Measurements from ENCODE around the gene CRELD2. TPM values are rescaled to one million over a fixed set of nuclear protein-coding genes. Genes with fewer than 3 reads are reported as not detected.

CRELD2 gene
- total RNA-seq, 1 donor from 2014 or later, result 25.5 TPM

DNA sequence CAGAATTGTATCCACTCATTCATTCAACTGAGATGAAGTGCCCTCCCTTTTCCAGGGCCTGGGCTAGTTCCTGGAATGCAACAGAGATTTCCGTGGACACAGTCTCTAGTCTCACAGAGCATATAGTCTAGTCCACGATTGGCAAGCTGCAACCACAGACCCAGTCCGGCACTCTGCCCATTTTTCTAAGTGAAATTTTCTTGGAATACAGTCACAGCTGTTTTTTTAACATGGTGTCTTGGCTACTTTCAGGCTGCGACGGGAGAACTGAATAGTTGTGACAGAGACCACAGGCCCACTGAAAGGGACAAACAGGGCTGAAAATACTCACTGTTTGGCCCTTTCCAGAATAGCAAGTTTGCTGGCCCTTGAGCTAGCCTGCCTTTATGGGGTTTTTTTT is 29.4 kb upstream of the CRELD2 start:
- ATAC-seq, result no peak

DNA sequence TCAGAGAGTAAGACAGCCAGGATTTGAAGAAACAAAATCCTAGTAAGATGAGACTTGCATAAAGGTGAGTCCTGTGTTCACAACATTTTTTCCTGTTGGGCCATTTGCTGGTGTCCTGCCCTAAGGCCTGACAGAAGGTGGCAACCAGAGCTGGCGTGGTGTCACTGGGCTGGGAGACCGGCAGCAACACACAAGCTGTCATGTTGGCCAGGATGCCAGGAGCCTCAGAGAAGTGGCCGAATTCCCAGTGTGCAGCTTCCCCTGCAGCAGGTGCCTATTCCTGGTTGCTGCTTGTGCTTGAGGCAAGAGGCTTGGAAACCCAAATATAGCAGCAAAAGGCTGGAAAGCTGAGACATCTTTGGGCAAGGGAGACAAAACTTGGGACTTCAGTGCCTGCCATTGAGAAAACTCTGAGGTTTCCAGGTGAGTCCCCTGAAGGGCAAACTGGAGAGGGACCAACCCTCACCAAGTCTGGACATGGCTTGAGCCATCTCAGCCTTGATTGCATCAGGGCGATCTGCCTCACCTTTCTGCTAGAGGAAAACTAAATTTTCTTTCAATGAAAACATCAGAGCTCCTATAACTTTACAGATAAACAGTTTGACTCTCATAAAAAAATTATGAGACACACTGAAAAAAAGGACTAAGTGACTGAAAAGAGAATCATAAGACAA is 26.1 kb upstream of the CRELD2 start:
- no peak for ATAC-seq

DNA sequence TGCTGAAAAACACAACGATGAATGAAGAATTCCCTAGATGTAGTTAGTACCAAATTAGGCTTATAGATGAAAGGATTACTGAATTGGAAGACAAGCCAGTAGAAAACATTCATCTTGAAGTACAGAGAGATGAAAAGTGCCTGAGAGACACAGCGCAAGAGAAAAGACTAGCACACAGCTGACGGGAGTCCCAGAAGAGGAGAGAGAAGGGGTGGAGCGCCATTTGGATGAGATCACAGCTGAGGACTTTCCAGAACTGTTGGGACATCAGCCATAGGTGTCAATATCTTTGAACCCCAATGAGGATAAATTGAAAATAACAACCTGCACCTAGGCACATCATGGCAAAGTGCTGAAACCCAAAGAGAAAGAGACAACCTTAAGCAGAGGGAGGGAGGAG is 25.4 kb upstream of the CRELD2 start:
- ATAC-seq, result no peak

DNA sequence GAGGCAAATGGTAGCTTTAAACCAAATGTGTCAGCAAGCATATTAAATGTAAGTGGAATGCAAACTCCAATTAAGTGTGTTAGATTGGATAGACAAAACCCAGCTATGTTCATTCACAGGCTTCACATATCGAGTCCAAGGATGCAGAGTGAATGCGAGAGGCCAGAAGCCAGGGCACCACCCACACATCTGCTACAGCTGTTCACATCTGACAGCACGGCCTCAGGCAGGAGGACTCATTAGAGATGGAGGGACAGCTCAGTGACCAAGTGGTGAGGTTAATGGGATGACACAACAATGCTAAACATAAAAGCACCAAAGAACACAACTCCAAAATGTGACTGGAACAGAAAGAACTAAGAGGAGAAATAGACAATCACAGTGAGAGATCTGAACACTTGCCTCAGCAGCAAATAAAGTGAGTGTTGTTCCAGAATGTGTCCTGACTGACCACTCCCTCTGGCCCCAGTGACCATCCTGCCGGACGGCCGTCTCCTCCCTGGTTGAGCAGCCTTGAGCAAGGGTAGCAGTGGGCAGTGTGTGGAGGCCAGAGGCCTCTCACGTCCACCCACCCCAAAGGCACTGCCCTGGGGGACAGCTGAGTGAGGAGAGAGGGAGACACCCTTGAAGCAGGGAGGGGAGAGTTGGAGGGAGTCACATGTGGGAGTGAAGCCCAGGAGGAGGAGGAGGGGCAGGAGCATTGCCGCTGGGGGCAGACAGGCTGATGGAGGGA is 23.9 kb upstream of the CRELD2 start:
- no peak for ATAC-seq

DNA sequence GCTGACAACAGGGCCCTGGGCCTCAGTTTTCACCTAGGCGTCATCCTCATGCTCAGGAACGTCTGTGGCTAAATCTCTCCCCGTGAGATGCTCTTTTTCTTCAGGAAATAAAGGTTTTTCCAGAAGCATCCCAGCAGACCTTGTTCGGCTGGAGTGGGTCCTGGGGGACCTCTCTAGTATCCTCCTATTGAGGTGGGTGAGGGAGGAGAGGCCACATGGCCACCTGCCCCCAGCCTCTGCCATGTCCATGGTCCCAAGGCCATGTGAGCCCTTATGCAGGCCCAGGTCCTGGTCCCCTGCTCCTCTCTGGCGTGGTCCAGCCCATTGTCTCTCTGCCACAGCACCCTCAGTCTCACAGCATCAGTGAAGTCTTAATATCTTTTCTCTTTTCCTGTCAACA is 22.2 kb upstream of the CRELD2 start:
- no peak for ATAC-seq

DNA sequence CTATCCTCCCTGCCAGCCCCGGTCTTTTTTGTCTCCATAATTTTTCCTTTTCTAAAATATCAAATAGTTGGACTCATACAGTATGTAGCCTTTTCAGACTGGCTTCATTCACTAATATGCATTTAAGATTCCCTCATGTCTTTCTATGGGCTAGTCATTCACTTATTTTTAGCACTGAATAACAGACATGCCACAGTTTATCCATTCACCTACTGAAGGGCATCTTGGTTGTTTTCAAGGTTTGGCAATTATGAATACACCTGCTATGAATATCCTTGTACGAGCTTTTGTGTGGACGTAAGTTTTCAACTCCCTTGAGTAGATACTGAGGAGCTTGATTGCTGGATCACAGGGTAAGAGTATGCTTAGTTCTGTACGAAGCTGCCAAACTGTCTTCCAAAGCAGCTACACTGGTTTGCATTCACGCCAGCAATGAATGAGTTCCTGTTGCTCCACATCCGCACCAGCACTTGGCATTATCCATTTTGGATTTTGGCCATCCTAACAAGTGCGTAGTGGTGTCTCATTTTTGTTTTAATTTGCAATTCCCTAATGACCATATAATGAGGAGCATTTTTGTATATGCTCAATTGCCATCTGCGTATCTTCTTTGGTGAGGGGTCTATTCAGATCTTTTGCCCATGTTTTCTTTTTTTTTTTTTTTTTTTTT is 21.3 kb upstream of the CRELD2 start:
- no peak for ATAC-seq

DNA sequence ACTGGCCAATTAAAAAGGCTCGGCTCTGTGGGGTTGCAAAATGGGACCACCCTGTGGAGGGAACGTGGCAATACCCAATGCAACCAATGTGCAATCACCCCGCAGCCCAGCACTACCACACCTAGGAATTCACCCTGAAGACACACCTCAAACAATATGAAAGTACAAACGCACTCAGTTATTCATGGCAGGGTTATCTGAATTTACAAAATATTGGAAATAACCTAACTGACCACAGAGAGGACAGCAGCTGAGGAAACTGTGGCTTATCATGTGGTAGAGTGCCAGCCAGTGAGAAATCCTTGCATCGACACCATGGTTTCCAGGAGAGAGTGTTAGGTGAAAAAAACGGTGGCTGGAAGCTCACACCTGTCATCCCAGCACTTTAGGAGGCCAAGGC is 18.9 kb upstream of the CRELD2 start:
- no peak for ATAC-seq

DNA sequence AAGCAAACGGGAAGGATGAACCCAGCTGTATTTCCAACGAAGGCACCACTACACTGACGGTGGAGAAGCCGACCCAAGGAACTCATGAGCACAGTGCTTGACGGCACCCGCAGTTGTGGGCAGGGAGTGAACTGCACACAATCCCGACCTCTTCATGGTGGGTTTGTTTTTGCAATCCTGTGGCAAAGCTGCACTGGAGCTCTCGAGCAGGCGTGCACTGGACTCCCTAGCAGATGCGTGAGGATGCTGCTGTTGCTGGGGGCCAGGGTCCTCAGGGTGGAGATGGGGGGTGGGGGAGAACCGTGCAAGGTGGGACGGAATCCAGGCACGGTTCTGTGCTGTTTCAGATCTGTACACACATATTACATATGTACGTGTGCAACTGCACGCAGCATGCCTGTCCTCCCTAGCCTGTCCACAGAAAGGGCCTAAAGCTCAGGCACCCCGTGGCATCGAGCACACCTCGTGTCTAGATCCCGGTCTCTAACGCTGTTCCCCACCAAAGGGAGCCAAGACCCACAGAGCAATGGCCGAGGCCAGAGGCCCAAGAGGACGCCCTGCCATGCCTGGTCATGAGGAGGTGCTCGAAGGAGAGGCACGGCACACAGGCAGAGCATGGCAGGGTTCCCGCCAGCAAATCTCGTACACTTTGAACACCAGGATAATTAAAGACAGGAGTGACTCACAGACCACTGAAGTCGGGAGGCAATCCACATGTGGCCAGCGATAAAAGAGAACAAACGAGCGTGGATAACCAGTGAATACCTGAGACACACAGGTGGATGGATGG is 17.8 kb upstream of the CRELD2 start:
- ATAC-seq, result no peak

DNA sequence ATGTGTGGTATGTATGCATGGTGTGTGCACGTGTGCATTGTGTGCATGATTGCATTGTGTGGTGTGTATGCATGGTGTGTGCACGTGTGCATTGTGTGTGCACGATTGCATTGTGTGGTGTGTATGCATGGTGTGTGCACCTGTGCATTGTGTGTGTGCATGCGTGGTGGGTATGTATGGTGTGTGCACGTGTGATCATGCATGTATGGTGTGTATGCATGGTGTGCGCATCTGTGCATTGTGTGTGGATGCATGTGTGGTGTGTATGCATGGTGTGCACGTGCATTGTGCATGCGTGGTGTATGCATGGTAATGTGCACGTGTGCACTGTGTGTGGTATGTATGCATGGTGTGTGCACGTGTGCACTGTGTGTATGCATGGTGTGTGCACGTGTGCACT is 17.0 kb upstream of the CRELD2 start:
- ATAC-seq, result peak; percentile 35

DNA sequence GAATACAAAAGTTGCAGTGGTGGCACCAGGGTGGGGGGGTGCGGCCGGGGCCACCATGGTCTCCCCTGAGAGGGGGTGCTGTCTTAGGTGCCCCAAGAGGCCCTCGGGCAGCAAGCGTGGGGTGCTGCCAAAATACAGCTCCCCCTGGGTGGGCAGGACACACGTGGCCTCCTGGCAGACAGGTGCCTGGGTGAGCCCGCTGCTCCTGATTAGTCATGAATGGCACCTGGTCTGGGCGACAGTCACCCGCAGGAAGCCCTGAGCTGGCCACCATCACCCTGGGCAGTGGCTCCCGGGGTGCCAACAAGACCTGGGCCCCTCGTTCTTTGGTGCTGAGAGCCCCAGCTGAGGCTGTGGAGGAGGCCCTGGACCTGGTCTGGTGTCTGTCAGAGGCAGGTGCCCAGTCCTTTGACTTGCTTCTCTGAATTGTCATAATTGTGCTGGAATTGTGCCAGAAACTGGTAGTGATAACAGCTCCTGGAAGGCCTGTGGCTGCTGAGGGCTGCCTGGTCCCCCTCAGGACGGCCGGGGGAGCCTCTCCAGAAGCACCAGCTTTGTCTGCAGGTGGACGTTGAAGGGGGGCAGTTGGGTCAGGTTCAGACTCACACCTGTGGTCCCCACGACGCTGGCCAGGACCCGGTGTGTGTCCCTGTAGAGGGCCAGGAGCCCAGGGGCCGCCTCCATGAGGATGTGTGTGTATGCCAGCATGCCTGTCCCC is 15.0 kb upstream of the CRELD2 start:
- ATAC-seq, result no peak

DNA sequence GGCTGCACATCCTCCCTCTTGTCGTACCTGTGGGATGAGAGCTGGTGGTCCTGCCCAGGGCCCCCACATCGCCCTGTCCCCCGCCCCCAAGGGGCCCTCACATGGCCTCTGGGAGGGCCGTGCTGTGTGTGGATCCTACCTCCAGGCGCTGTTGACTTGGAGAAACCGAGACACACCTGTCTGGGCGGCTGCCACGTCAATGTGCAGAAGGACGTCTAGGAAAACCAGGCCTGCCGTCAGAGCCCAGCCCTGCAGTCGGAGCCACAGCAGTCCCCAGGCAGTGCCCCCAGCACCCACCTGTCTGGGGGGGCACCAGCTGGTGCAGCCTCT is 14.4 kb upstream of the CRELD2 start:
- ATAC-seq, result peak; percentile 8

DNA sequence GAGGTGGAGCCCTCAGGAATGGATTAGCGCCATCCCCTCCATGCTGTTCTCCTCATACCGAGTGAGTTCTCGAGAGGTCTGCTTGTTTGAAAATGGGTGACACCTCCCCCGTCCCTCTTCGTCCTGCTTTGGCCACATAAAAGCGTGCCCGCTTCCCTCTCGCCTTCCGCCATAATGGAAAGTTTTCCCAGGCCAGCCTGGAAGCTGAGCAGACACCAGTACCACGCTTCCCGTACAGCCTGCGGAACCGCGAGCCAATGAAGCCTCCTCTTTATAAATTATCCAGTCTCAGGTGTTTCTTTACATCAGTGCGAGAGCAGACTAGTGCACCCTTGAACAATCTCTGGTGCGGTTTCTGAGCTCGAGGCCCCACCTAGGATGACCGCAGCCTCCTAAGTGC is 13.0 kb upstream of the CRELD2 start:
- no peak for ATAC-seq

DNA sequence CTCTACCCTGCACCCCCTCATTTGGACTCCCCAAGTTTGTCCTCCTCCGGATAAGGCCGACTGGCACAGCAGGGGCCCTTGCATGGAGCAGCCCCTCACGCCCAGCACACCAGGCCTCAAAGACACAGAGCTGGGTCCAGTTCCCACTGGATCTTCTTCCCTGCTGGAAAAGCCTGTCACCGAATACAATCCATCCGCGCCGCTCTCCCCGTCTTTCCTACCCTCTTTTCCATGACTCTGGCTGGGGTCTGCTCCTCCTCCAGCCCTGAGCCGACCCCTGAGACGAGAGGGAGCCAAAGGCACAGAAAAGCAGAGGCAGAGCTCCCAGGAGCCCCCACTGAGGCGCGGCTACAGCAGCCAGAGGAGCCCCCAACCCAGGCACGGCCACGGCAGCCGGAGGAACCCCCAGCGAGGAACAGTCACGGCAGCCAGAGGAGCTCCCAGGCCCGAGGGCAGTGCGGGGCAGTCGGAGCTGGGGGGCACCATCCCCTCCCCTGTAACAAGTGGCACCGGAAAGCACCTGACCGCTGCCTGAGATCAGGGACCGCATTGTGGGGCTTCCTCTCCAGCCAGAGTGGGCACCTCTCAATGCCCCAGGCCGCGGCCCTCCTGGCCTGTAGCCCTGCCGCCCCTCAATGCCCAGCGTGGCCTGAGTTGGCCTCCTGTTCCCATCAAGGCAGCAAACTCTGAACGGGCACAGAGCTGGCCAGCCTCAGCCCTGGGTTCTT is 12.2 kb upstream of the CRELD2 start:
- ATAC-seq, result no peak

DNA sequence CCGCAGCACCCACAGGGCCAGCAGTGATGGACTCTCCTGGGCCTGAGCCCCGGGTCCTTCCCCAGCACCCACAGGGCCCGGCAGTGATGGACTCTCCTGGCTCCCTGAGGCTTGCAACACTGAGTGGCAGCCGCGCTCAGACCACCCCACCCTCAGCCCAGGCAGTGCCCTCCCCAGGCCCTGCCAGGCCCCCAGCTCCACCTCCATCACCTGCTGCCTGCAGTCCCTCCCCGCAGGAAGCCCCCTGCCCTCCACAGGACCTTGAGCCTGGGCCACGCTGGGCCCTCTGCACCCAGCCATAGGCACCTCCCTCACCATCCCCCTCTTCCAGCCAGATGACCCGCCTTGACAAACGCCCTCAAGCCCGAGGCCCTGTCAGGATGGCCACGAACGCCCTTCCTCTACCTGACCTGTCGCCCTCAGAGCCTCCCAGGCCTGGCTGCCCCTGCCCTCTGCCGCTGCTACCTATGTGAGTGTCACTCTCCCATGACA is 11.6 kb upstream of the CRELD2 start:
- ATAC-seq, result no peak

DNA sequence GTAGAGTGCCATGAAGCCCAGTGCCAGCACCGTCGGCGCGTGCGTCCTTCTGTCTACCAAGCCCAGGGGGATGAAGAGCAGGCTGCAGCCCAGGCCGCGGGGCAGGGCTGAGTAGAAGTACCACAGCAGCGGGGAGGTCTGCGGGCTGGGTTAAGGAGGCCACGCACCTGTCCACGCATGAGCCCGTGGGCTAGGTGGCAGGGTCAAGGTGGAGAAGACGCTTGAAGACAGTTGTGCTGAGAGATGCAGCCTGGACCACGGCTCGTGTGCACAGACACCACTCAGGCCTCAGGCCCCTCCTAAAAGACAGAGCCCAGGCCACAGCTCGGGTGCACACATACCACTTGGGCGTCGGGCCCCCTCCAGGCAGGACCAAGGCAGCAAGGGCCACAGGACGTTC is 10.6 kb upstream of the CRELD2 start:
- no peak for ATAC-seq

DNA sequence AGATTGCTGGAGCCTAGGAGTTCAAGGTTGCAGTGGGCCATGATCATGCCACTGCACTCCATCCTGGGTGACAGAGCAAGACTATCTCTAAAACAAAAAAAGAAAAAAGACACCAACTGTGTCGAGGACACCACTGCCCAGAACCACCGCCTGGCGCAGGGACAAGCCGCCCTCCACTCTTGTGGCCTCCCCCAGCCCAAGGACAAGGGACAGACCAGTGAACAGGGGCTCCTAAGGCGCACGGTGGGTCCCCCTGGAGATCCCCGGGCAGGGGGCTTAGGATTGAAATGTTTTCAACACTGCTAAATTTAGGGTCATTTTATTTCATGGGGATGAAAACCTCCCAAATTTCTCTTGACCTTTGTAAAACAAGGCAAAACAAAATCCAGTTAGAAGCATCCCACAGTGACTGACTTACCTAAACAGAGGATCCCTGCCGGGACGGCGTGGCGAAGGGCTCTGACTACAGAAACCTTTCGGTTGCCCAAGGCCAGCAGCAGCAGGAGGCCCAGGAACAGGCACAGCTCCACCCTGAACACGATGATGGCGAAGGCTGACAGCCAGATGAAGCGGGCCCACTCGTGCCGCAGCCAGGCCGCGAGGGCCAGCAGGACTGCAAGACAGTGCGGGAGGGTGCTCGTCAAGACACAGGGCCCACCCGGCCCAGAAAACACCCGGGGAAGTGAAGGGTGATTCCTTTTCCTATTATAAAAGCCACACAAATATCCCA is 8.8 kb upstream of the CRELD2 start:
- ATAC-seq, result no peak

DNA sequence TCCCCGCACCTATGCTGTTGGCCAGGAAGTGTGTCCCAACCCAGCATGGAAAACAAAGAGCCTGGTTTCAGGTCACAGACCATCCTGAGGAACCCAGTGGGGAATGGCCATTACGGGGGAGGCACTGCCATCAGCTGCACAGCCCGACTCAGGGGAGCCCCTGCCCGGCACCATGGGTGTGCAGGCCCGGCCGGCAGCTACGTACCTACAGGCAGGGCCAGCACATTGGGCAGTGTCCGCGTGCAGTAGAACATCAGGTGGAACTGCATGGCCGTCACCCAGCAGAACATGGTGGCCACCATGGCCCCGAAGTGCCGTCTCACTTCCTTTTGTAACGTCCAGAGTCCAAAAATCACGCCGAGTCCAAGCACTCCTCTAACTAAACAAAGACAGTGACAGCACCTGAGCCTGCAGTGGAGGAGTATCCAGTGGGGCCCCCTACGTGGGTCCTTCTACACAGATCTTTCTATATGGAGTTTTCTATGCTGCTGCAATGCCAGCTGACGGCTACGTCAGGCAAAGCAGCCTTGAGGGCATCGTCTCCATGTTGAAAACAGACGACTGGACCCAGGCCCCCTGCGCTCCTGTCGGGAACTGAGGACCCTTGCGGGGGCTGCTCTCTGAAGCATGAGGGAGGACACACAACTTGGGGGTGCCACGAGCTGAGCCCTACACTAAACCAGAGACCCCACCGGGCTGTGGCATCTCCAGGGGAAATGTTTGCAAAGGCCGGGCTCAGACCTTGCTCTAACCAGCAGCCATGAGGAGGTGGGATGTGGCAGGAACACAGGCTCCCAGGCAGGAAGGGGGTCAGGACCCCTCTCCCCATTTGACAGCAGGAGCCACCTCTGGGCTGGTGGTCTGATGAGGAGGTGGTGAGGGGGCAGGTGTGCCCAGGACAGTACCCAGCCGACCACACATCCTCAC is 7.9 kb upstream of the CRELD2 start:
- ATAC-seq, result no peak

DNA sequence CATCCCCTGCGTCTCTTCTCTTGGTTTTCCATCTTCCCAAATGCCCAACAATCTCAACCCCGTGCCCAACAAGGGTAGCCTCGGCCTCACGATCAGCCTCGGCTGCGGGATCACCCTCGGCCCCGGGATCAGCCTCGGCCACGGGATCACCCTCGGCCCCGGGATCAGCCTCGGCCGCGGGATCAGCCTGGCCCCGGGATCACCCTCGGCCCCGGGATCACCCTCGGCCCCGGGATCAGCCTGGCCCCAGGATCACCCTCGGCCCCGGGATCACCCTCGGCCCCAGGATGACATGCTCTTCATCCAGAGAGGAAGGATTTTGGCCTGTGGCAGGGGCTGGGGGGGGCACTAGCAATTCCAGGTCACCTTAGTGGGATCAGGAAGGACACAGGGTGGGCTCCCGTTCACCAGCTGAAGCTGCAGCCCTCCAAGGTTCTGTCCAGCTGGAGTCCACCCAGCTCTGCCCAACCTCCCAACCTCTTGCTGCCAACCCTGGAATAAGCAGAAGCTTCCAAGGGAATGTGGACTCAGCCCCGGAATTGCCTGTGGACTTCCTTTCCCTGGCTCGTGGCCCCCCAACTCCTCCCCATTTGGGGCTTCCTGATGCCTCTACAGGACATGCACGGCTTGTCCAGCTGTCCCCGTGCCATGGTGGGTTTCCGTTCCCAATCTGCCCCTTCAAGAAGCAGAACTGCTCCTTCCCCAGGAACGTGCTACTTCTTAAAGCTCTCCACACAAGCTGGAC is 6.4 kb upstream of the CRELD2 start:
- no peak for ATAC-seq

DNA sequence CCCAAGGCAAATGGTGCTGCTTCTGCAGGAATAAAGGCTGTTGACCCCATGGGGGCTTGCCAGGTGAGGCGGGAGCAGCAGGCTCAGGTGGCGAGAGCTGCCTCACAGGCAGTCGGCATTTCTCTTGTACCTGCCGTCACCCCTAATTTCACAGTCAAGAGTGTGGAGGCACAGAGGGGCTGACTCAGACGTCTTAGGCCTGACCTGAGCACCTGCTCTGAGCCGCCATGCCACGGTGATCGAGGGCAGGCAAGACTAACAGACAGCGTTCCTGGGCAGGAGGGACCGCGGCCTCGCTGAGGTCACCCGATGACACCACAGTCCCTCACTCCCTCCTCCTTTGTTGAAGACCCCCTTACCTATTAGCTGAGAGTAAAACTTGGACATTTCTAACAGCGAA is 5.4 kb upstream of the CRELD2 start:
- ATAC-seq, result no peak

Data from esophagus mucosa (tissue), 1 donor.